Measurements from ENCODE around the gene KDM7A. TPM values are rescaled to one million over a fixed set of nuclear protein-coding genes. Genes with fewer than 3 reads are reported as not detected.

KDM7A gene
- total RNA-seq, 4 donors from 2014 or later: 4.1 to 17.5 (median 12.4) TPM

GRCh38 chr7:140179339-140179738 lies 2.6 kb upstream of the KDM7A start:
- no peaks in the 10 kb centered on the region for H3K36me3 ChIP-seq
- H3K9me3 ChIP-seq: no peaks in the 10 kb centered on the region
- H3K4me3 ChIP-seq: no peak overlapping the region
- DNase-seq: no peak
- peaks cover 0 to 2% of the 10 kb centered on the region in 2 donors for H3K27me3 ChIP-seq
- peaks cover 0 to 5% of the 10 kb centered on the region in 2 donors for H3K4me1 ChIP-seq
- intact Hi-C loops (cut with DNase I; ENCODE audit: low total_unique reads): no loop called here
- TF ChIP-seq POLR2A (IDR thresholded peaks at IDR 0.05) (no peak), CTCF (IDR thresholded peaks at IDR 0.05) (no peak)
- no peak overlapping the region for H3K27ac ChIP-seq

GRCh38 chr7:140176122-140176701 lies 571 bp downstream of the KDM7A start:
- Histone ChIP-seq H3K27me3 (no peaks in the 10 kb centered on the region), H3K4me3 (peak overlapping the region; percentile 52 to 68), H3K27ac (peak overlapping the region; percentile 93 to 98), H3K36me3 (no peaks in the 10 kb centered on the region), H3K4me1 (peaks cover 0 to 7% of the 10 kb centered on the region in 2 donors), H3K9me3 (no peaks in the 10 kb centered on the region)
- DNase-seq: peak in 1 of 2 donors; percentile 36
- intact Hi-C loops (cut with DNase I; ENCODE audit: low total_unique reads): no loop called here
- TF ChIP-seq CTCF (IDR thresholded peaks at IDR 0.05) (no peak), POLR2A (IDR thresholded peaks at IDR 0.05) (no peak)

- no peaks in the 10 kb centered on the region for H3K36me3 ChIP-seq
- intact Hi-C loops (cut with DNase I; ENCODE audit: low total_unique reads): no loop called here
Observed at GRCh38 chr7:140175221-140176121, 1.3 kb downstream of the KDM7A start.

GRCh38 chr7:140174217-140174616 lies 2.6 kb downstream of the KDM7A start:
- H3K27ac ChIP-seq: peak overlapping the region in 1 of 2 donors; percentile 93
- no peaks in the 10 kb centered on the region for H3K27me3 ChIP-seq
- intact Hi-C loops (cut with DNase I; ENCODE audit: low total_unique reads): no loop called here
- H3K4me3 ChIP-seq: no peak overlapping the region
- peaks cover 0 to 7% of the 10 kb centered on the region in 2 donors for H3K4me1 ChIP-seq
- H3K9me3 ChIP-seq: no peaks in the 10 kb centered on the region
- H3K36me3 ChIP-seq: no peaks in the 10 kb centered on the region
- TF ChIP-seq POLR2A (IDR thresholded peaks at IDR 0.05): no peak
- no peak for TF ChIP-seq CTCF (IDR thresholded peaks at IDR 0.05)
- no peak for DNase-seq

More at GRCh38 chr7:140175221-140176121, 1.3 kb downstream of the KDM7A start:
- DNase-seq: peak; percentile 87 to 93
- TF ChIP-seq POLR2A (IDR thresholded peaks at IDR 0.05) (peak; percentile 82 to 94), CTCF (IDR thresholded peaks at IDR 0.05) (peak; percentile 77 to 88 (median 79))
- peak overlapping the region; percentile 52 to 68 for H3K4me3 ChIP-seq
- H3K9me3 ChIP-seq: no peaks in the 10 kb centered on the region
- H3K4me1 ChIP-seq: peaks cover 0 to 7% of the 10 kb centered on the region in 2 donors
- H3K27me3 ChIP-seq: no peaks in the 10 kb centered on the region
- H3K27ac ChIP-seq: peak overlapping the region; percentile 93 to 98

GRCh38 chr7:140170375-140170774 lies 6.4 kb downstream of the KDM7A start:
- no peaks in the 10 kb centered on the region for H3K9me3 ChIP-seq
- no peaks in the 10 kb centered on the region for H3K36me3 ChIP-seq
- no peaks in the 10 kb centered on the region for H3K27me3 ChIP-seq
- intact Hi-C loops (cut with DNase I; ENCODE audit: low total_unique reads): no loop called here
- no peak overlapping the region for H3K4me3 ChIP-seq
- no peak for DNase-seq
- TF ChIP-seq POLR2A (IDR thresholded peaks at IDR 0.05): no peak
- TF ChIP-seq CTCF (IDR thresholded peaks at IDR 0.05): no peak
- no peak overlapping the region for H3K27ac ChIP-seq
- peaks cover 0 to 7% of the 10 kb centered on the region in 2 donors for H3K4me1 ChIP-seq
